OCI-LY1 (cell line): Measurements from ENCODE around the gene TMEM33.

Experiments used
- EZH2 ChIP-seq: fragments of 200-600 bp; sonication (generic), shearing (Covaris generic); IDR thresholded peaks from 2 replicates; pipeline ENCODE4 v1.8.0; 2017; ENCODE audit warnings: borderline replicate concordance, mixed run types, mild to moderate bottlenecking, antibody characterized with exemption, low read length, moderate library complexity, mixed read lengths
- TF ChIP-seq, protein P1 (sequence below): fragments of 200-600 bp; sonication (generic), shearing (Covaris generic); IDR thresholded peaks from 2 replicates; pipeline ENCODE4 v1.5.1; 2017; ENCODE audit warnings: mild to moderate bottlenecking, antibody characterized with exemption, low read length, moderate library complexity, mixed read lengths

DNA sequence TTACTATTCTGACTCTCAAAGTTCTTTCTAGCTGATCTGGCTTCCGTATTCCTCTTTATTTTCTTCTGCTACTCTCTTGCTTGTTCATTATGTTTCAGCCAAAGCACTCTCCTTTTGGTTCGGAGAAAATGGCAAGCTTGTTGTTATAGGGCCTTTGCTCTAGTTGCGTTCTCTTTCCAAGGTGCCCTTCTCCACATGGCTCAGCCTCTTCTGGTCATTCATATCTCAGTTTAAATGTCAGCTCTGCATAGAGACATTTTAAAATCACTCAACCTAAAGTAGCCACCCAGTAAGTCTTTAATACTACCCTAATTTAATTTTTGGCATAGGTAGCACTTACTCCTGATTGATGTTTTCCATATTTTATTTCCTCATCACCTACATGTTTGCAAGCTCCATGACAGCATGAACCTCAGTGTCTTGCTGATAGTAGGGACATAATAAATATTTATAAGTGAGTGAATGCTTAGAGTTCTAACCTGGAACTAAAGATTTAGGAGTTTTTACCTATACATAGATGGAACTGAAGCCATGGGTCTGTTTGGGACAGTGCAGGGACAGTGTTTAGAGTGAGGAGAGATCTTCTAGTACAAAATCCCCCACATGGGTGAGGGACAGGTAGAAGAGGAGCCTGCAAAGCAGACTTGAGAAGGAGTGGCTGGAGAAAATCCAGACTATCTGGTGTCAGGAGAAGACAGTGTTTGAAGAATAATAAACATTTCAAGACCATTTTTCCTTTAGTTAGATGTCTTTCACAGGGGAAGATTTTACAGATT lies 73.0 kb downstream of the TMEM33 start:
- TF ChIP-seq EZH2 = no peak
- TF ChIP-seq, protein P1, sequence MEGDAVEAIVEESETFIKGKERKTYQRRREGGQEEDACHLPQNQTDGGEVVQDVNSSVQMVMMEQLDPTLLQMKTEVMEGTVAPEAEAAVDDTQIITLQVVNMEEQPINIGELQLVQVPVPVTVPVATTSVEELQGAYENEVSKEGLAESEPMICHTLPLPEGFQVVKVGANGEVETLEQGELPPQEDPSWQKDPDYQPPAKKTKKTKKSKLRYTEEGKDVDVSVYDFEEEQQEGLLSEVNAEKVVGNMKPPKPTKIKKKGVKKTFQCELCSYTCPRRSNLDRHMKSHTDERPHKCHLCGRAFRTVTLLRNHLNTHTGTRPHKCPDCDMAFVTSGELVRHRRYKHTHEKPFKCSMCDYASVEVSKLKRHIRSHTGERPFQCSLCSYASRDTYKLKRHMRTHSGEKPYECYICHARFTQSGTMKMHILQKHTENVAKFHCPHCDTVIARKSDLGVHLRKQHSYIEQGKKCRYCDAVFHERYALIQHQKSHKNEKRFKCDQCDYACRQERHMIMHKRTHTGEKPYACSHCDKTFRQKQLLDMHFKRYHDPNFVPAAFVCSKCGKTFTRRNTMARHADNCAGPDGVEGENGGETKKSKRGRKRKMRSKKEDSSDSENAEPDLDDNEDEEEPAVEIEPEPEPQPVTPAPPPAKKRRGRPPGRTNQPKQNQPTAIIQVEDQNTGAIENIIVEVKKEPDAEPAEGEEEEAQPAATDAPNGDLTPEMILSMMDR = no peak
